ENCODE results near the gene PGM2L1.
"Not testable (repeated sequence)": the region's sequence is repeated elsewhere in the genome, so short reads cannot be mapped to it uniquely, and the experiment has no call there.

The PGM2L1 gene

DNA sequence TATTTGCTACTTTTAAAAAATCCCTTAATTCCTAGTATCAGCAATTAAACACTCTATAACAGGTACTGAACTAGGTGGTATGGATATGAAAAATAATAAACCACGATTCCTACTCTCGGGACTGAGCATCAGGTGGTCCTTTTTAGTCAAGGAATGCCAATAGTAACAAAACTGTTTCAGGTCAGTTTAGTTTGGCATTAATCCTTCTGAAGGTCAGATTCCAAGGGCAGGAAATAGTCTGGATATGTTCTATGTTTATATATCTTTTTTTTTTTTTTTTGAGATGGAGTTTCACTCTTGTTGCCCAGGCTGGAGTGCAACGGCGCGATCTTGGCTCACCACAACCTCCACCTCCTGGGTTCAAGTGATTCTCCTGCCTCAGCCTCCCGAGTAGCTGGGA, 67.2 kb downstream of the PGM2L1 start:
- DNase-seq = not testable (repeated sequence)

DNA sequence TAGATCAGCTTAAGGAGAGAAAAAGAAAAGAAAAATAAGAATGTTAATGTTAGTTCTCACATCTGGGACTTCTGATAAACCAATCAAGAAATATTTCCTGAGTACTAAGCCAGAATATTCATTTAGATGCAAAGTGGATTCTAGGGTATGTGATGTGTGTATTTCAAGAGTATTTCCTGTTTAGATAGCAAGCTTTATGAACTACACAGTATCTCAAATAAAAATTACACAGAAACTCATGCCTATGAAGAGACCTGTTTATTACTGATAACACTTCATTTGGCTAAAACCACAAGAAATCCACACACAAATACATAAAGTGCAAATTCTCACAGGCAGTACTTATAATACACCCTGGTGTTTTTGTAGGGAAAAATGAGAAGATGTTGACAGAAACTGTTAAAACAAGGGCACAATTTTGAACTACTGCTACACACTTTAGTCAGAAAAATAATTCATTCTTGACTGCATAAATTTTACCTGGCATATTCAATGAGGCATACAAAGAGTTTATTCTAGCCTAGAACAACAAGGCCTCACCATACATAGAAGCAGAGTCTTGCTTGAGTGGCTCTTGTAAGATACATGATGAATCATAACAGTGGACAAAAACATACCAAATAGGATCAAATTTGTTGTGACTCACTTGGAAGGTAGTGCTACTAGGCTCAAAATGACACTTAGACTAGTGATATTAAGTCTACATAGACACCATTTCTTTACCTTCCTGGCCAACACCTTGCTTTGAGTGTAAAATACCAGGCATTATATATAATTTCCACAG, 68.0 kb downstream of the PGM2L1 start:
- DNase-seq = no peak

- DNase-seq = no peak
Observed at GRCh38 chr11:74327076-74327475, 71.2 kb downstream of the PGM2L1 start.

DNA sequence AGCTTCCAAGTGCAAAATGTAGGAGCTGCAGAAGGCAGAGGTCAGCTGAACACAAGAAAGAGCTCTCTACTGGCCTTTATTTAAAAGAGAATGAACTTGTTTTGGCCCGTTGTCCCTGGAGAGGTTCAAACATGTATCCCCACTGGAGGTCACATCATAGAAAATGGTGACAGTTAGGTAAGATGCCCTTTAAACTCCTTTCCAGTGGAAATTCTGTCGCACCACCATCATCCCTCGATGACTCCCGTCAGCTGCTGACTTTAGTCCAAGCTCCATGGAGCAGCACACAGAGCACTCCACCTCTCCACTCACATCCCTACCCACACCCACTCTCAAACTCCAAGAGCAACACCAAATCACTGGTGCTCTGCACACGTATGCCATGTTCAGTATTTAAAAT, 71.6 kb downstream of the PGM2L1 start:
- DNase-seq = no peak

GRCh38 chr11:74325649-74326645, 72.3 kb downstream of the PGM2L1 start:
- DNase-seq = no peak

- DNase-seq = no peak
Observed at GRCh38 chr11:74322667-74323066, 75.6 kb downstream of the PGM2L1 start.

DNA sequence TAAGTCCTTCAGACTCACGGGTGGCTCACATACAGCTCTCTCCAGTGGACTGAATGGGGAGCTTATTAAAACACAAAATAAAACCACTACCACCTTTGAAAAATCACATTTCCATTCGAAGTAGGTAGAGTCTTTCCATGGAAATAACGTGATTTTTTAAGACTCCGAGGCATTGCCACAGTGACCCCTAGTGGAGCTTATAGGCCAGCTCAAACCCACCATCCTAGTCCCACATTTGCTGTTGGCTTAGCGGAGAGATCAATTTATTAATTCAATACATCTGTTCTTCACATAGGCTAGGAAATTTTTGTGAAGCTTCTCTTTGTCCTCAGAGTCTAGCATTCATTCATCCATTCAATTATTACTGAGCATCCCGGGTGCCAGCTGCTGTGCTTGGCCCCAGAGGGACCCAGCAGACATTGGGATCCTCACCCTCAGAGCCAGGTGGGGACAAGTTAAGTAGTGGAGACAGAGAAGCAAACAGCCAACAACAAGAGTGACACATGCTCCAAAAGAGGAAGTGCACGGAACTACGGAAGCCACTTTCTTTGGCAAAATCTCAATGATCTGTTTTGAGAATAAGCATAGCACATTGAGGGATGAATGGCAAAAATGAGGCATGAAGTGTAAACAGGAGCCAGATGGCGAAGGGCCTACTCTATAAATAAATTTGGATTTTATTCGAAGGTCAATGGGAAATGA, 76.6 kb downstream of the PGM2L1 start:
- no peak for DNase-seq

DNA sequence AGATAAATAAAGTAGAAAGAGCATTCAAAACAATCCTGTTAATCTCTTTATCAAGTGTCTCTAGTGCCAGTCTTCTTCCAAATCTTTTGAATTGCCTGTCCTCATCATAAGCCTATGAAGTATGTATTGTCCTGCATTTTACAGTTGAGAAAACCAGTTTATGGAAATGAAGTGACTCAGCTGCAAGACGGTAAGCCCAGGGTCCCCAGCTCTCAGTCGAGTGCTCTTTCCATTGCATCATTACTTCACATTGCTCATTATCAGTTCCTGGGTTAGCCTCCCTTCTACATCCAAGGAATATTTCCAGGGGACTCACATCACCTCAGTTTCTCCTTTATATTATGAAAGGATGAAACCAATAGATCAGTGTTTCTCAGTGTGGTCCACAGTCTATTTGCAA, 77.7 kb downstream of the PGM2L1 start:
- no peak for DNase-seq

DNA sequence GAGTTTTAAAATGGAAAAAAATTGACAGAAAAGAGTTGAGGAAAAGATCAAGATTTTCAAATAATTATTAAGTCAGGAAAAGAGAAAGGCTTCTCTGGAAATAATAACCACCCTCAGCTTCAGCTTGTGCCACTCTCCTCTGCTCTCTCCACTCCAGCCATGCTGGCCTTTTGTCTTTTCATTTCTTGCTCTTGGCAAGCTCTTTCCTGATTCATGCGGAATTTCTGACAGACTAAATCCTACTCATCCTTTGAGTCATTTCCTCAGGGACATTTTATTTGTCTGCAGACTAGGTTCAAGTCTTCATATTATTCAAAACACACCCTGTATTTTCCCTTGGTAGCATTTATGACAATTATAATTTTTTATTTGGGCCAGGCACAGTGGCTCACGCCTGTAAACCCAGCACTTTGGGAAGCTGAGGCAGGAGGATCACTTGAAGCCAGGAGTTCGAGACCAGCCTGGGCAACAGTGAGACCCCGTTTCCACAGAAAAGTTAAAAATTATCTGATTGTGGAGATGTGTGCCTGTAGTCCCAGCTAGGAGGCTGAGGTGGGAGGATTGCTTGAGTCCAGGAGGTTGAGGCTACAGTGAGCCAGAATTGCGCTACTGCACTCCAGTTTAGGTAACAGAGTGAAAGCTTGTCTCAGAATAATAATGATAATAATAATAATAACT, 79.0 kb downstream of the PGM2L1 start:
- DNase-seq = no peak

DNA sequence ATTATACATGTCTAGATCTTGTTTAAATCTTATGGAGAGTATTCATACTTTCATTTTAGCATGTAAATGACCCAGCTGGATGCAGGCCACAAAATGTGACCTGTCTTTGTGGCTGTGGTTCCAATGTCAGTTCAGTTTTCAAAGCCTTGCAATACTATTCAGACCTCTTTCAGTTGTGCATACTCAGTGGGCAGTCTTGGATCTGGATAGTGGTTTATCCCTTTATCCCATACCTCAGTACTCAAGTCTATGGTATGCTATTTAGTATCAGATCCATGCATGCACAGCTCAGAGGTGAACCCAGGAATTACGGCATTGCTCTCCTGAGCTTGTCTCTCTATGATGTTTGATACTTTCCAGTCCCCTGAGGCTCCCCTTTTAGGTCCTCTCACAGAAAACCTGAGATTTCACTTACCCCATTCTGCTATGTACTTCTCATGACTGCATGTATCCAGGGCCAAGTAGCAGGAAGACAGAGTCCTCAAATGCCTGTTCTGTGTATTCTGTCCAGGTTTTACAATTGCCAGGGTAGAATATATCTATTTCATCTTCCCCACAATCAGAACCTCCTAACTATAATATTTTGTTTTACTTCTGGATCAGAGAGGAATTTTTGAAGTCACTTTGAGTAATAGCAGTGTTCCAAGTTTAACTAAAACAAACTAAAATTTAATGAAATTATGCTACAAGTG, 79.8 kb downstream of the PGM2L1 start:
- no peak for DNase-seq

DNA sequence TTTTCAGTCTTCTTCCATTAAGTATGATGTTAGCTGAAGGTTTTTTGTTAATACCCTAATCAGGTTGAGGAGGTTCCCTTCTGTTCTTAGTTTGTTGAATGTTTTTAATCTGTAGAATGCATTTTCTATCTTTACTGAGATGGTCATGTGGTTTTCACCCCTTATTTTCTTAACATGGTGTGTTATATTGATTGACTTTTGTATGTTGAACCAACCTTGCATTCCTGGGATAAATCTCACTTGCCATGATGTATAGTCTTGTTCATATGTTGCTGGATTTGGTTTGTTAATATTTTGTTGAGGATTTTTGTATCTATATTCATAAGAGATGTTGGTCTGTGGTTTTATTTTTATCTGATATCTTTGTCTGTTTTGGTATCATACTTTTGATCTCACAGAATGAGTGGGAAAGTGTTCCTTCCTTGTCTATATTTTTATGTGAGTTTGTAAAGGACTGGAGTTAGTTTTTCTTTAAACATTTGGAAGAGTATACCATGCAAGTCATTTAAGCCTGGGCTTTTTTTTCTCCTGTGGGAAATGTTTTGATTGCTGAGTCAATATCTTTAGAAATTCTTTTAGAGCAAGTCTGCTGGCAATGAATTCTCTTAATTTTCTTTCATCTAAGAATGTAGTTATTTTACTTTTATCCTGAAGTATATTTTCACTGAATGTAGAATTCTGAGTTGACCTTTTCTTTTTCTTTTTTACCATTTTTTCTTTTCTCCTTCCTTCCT, 81.3 kb downstream of the PGM2L1 start:
- DNase-seq = no peak

GRCh38 chr11:74312326-74312725, 85.9 kb downstream of the PGM2L1 start:
- no peak for DNase-seq

DNA sequence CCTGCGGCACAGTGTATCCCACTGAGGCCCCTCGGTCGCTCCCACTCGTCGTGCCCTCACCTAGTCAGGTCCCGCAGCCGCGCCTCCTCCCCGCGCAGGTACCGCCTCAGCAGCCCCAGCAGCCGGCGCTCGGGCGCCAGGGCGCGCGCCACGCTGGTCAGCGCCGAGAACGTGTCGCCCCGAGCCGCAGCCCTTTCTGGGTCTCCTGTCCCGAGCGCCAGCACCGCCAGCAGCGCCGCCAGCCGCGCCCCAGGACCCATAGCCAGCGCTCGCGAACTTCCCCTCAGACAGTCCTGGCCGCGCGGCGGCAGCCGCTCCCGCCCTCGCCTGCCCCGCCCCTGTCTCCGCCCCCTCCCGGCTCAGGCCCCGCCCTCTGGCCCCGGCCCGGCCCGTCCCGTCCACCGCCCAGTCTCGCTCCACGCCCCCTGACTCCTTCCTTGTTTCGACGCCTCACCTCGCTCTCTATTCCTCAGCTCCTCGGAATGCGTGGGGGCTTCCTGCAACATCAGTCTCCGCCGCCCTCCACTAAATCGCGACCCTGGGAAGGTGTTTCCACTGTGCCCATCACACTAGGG, 86.8 kb downstream of the PGM2L1 start, which contains the start of gene P4HA3:
Gene P4HA3, minus strand, starts transcription at position 289 of the 575 bp plus-strand sequence. Its CDS starts 29 bp downstream, at position 260.
- peak; percentile 84 for DNase-seq

DNA sequence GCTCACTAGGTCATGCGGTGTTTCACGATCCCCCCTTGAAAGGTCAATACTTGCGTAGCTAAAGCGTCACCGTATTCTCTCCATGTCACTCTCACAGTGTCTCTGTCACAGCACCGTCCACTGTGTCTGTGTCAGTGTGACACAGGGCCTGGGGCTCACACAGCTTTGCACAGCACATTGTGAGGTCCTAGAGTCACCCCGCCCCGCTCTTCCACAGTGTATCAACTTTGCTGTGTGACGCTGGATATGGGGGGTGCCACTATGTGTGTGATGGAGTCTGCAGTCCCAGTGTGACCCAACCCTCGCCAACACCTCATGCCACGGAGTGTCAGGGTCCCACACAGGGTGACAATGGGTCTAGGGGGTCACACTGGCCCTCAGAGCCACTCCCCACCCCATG, 87.4 kb downstream of the PGM2L1 start:
- no peak for DNase-seq

DNA sequence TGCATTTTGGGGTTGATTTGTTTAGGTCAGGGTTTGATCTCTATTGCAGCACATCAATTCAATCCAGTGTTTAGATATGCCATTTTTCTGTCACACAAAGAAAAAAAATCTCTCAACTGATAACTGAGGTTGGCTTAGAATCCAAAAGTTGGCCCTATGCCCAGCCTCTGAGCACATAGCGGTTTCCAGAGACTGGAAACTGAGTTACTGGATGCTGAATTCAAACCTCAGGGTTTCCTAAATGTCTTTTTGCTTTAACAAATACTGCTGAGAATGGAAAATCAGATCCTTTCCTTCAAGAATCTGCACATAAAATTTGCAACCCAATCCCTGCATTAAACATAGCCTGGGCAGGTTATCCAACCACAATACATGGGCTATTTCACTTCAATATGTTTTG, 90.8 kb downstream of the PGM2L1 start:
- DNase-seq = no peak

DNA sequence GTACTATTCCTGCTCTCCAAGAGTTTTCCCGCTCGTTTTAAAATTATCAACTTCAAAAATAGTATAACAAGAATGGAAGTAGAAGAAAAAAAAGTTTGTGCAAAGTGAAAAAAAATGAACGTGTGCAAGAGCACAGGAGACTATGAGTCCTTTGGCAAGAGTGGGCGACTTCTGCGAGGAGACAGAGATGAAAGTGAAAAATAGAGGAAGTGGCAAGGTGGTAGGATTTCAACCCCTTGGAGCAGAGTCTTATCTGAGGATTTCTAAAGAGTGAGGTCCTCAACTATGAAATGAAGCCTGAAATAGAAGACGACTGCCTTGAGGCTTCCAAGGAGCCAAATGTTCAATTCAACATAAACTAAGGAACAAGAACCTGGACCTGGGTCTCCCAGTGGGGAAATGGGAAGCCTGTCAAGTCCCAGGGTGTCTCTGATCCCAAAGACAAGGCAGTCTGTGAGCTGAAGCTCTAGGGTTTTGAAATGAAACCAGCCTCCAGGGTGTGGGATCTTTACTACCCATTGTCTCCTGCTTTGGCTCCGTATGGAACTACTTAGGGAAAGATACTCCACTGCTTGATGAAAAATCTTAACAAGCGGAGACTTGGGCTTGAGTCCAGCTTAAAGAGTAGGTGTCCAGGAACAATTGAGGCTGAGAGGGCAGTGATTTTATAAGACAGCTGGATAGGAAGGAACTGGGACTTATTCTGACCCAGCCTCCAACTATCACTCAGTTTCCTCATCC, 91.6 kb downstream of the PGM2L1 start:
- DNase-seq = no peak

DNA sequence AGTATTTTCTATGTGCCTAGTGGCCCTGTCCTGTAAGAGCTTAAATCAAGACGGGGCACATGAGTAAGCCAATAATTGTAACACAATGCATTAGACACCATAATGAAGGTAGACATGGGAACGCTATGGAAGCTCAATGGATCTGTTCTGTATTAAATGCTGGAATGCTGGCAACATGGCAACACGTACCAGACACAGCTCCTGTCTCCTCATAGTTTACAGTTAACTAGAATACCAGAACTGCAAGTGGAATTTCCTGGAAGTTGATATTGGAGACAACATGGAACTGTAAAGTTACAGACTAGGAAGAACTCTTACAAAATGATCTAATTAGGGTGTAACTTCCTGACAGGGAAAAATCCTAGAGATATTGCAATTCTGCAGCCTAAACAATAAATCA, 99.2 kb downstream of the PGM2L1 start:
- DNase-seq = no peak

DNA sequence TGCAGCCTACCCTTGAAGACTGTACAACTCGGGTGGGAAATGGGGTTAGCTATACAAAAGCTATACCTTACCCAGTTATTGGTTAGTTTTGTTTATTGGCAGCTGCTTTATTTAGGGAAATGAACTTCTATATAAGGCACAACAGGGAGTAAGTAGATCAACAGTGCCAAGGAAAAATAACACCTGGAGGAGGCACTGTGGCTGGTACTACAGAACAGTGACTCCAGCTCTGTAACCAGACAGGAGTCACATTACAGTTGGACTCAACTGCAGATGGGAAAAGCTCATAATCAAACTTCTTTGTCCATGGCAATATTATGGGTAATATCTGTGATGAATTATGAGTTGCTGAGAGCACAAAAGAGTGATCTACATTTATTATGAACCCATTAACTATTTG, 100.7 kb downstream of the PGM2L1 start:
- no peak for DNase-seq

DNA sequence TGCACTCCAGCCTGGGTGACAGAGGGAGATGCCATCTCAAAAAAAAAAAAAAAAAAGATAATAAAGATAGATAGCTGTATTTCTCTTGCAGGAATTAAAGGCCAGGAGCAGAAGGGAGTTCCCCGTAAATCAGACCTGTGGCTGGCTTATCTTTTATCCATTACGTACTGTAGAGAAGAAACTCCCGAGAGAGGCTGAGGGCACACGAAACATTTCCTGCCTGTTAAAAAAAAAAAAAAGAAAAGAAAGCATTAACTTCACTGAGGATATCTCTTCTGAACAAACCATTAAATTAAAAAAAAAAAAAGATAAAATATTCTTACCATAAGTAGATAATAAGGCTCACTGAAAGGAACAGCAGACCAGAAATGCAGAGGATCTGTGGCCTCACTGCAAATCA, 109.3 kb downstream of the PGM2L1 start:
- no peak for DNase-seq

DNA sequence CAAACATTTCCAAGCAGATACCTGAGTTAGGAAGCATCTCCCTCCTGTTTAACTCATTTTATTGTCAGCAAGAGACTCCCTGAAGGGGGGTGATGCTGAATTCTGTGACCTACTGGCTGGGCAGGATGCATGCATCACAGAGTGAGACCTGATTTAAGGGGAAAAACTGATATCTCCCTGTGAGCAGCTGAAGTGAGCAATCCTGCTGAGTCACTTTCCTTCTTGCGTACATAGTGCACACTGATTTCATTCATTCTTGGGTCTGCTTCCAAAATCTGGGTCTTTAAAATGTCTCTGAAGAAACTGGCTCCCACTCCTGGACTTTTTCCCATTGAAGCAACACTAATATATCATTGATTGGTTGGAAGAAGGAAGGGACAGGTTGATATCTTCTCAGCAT, 110.1 kb downstream of the PGM2L1 start:
- no peak for DNase-seq
